Activated CD4-positive, alpha-beta memory T cell treated with anti-CD3 and anti-CD28 coated beads for 36 hours (primary cell): Measurements from ENCODE around the gene LPCAT1. TPM values are rescaled to one million over a fixed set of nuclear protein-coding genes. Genes with fewer than 3 reads are reported as not detected.
A peak's percentile ranks its signal among the peaks of the same experiment; 100 is the strongest.
"Not testable (repeated sequence)": the region's sequence is repeated elsewhere in the genome, so short reads cannot be mapped to it uniquely, and the experiment has no call there.

ENCODE experiments used
- CTCF ChIA-PET: fragments of 350-600 bp; sonication (Branson Sonifier 250); formaldehyde crosslinking; loops from one replicate; lab custom pipeline; 2021; ENCODE audit warnings: antibody characterized with exemption, inconsistent platforms; lab: Charles Lee
- POLR2A ChIA-PET: fragments of 350-600 bp; sonication (Branson Sonifier 250); formaldehyde crosslinking; loops from one replicate; lab custom pipeline; 2021; ENCODE audit warnings: antibody characterized with exemption; lab: Charles Lee
- DNase-seq: peaks from one replicate; pipeline ENCODE4 v3.0.0-alpha.2; 2020
- H3K27ac Mint-ChIP-seq: one replicate; pipeline ENCODE4 v1.8.0; 2021; ENCODE audit warnings: mixed read lengths
- H3K27me3 Mint-ChIP-seq: one replicate; pipeline ENCODE4 v1.8.0; 2021; ENCODE audit warnings: mixed read lengths
- H3K36me3 Mint-ChIP-seq: one replicate; pipeline ENCODE4 v1.8.0; 2021; ENCODE audit warnings: mixed read lengths
- H3K4me1 Mint-ChIP-seq: one replicate; pipeline ENCODE4 v1.8.0; 2021; ENCODE audit warnings: low read depth, mixed read lengths
- H3K4me3 Mint-ChIP-seq: one replicate; pipeline ENCODE4 v1.8.0; 2021; ENCODE audit warnings: mild to moderate bottlenecking, mixed read lengths
- H3K9me3 Mint-ChIP-seq: one replicate; pipeline ENCODE4 v1.8.0; 2021; ENCODE audit warnings: mixed read lengths
- intact Hi-C: fragments of 100-400 bp; cut with micrococcal nuclease; formaldehyde crosslinking; loops from one replicate; pipeline ENCODE4 v1.15.1; 2023
- total RNA-seq, 2 experiments: library from RNA; stranded (reverse); gene quantifications; one replicate each; pipeline ENCODE4 v1.2.3, GENCODE V29; 2021

The LPCAT1 gene
- total RNA-seq, 2 experiments from 2014 or later: 48.4 to 51.4 TPM

GRCh38 chr5:1507457-1507856, 16.3 kb downstream of the LPCAT1 start:
- Mint-ChIP-seq H3K4me1 (peaks cover 32% of the 10 kb centered on the region), H3K36me3 (peaks cover 8% of the 10 kb centered on the region), H3K4me3 (no peak overlapping the region), H3K27me3 (no peaks in the 10 kb centered on the region), H3K9me3 (no peaks in the 10 kb centered on the region), H3K27ac (no peak overlapping the region)
- intact Hi-C loops: no loop called here
- CTCF ChIA-PET: no interaction called here
- no peak for DNase-seq
- POLR2A ChIA-PET: no interaction called here

GRCh38 chr5:1507014-1507375, 16.8 kb downstream of the LPCAT1 start:
- Mint-ChIP-seq H3K27me3 (no peaks in the 10 kb centered on the region), H3K27ac (no peak overlapping the region), H3K9me3 (no peaks in the 10 kb centered on the region), H3K36me3 (peaks cover 8% of the 10 kb centered on the region), H3K4me1 (peaks cover 32% of the 10 kb centered on the region), H3K4me3 (no peak overlapping the region)
- no peak for DNase-seq
- POLR2A ChIA-PET: interaction anchor here (1.6 kb wide), 1 partner anchor 18 kb away, joined by 3 read pairs; no protein-coding TSS in a partner anchor
- intact Hi-C loops: no loop called here
- CTCF ChIA-PET: no interaction called here

GRCh38 chr5:1506242-1507013, 17.3 kb downstream of the LPCAT1 start:
- H3K27ac Mint-ChIP-seq: no peak overlapping the region
- intact Hi-C loops: no loop called here
- H3K4me3 Mint-ChIP-seq: no peak overlapping the region
- H3K9me3 Mint-ChIP-seq: no peaks in the 10 kb centered on the region
- H3K36me3 Mint-ChIP-seq: peaks cover 7% of the 10 kb centered on the region
- CTCF ChIA-PET: no interaction called here
- H3K27me3 Mint-ChIP-seq: no peaks in the 10 kb centered on the region
- POLR2A ChIA-PET: interaction anchor here (1.0 to 1.6 kb wide), 2 partner anchors 17 to 30 kb away, joined by 3 to 4 read pairs; no protein-coding TSS in a partner anchor
- H3K4me1 Mint-ChIP-seq: peaks cover 32% of the 10 kb centered on the region
- DNase-seq: no peak

DNA sequence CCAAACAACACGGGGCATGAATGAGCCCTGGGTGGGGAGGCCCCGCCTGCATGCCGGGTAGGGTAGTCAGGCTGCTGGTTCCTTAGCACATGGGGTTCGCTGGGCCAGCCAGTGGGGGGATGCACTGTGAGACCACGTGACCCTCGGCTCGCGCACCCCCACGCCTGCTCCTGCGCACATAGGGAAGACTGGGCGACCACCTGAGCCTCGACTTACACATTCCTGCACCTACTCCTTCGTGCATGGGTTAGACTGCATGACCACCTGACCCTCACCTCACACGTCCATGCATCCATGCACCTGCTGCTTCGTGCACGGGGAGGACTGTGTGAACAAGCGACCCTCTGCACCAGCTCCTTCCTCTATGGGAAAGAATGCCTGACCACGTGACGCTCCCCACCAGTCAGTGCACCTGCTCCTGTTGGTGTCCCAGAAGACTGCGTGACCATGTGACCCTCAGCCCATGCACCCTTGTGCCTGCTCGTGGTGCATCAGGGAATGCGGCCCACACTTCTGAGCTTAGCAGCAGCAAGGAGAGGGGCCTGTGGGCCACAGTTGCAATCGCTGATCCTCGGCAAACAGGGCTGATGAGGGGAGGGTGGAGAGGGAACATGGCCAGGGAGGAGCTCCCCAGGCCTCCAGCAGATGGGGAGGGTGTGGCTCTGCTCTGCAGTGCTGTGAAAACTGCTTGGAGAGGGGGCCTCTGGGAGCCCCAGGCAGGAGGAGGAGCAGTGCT, 18.1 kb downstream of the LPCAT1 start:
- intact Hi-C loops: no loop called here
- no peak for DNase-seq
- POLR2A ChIA-PET: interaction anchor here (1.0 to 1.6 kb wide), 2 partner anchors 16 to 31 kb away, joined by 3 to 4 read pairs; no protein-coding TSS in a partner anchor
- no peak overlapping the region for H3K27ac Mint-ChIP-seq
- H3K9me3 Mint-ChIP-seq: no peaks in the 10 kb centered on the region
- no peaks in the 10 kb centered on the region for H3K27me3 Mint-ChIP-seq
- H3K36me3 Mint-ChIP-seq: peaks cover 8% of the 10 kb centered on the region
- no peak overlapping the region for H3K4me3 Mint-ChIP-seq
- peaks cover 32% of the 10 kb centered on the region for H3K4me1 Mint-ChIP-seq
- CTCF ChIA-PET: no interaction called here

- POLR2A ChIA-PET, H3K36me3 Mint-ChIP-seq, CTCF ChIA-PET, H3K27me3 Mint-ChIP-seq, DNase-seq, H3K9me3 Mint-ChIP-seq, H3K4me3 Mint-ChIP-seq, intact Hi-C loops, H3K27ac Mint-ChIP-seq: not testable (repeated sequence)
- peaks cover 32% of the 10 kb centered on the region for H3K4me1 Mint-ChIP-seq
Observed at GRCh38 chr5:1505089-1505488, 18.7 kb downstream of the LPCAT1 start.

GRCh38 chr5:1504617-1505016, 19.1 kb downstream of the LPCAT1 start:
- Mint-ChIP-seq H3K4me3 (no peak overlapping the region), H3K36me3 (peaks cover 5% of the 10 kb centered on the region), H3K4me1 (peaks cover 32% of the 10 kb centered on the region), H3K9me3 (no peaks in the 10 kb centered on the region), H3K27ac (no peak overlapping the region), H3K27me3 (no peaks in the 10 kb centered on the region)
- no peak for DNase-seq
- ChIA-PET POLR2A (no interaction called here), CTCF (no interaction called here)
- intact Hi-C loops: no loop called here

DNA sequence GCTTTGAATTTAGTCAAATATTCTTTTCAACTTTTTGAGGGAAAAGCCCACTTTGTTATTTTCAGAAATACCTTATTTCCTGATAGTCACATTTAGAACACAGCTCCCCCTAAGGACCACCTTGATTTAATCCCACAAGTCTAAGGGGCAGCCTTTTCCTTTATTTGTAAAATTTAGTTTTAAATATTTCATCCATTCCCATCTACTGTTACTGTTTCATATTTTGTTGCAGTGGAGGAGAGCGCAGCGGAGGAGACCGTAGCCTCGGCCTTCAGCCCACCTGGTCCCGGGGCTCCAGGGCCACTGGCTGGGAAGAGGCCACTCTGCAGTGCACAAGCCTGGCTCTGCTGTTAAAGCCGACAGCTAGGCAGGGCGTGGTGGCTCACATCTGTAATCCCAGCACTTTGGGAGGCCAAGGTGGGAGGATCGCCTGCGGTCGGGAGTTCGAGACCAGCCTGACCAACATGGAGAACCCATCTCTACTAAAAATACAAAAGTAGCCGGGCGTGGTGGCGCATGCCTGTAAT, 19.6 kb downstream of the LPCAT1 start:
- H3K9me3 Mint-ChIP-seq: no peaks in the 10 kb centered on the region
- ChIA-PET CTCF (interaction anchor here (1.5 kb wide), 1 partner anchor 141 kb away, joined by 6 read pairs; no protein-coding TSS in a partner anchor), POLR2A (no interaction called here)
- no peak for DNase-seq
- intact Hi-C loops: no loop called here
- H3K4me1 Mint-ChIP-seq: peaks cover 32% of the 10 kb centered on the region
- peaks cover 4% of the 10 kb centered on the region for H3K36me3 Mint-ChIP-seq
- no peak overlapping the region for H3K4me3 Mint-ChIP-seq
- no peak overlapping the region for H3K27ac Mint-ChIP-seq
- no peaks in the 10 kb centered on the region for H3K27me3 Mint-ChIP-seq

DNA sequence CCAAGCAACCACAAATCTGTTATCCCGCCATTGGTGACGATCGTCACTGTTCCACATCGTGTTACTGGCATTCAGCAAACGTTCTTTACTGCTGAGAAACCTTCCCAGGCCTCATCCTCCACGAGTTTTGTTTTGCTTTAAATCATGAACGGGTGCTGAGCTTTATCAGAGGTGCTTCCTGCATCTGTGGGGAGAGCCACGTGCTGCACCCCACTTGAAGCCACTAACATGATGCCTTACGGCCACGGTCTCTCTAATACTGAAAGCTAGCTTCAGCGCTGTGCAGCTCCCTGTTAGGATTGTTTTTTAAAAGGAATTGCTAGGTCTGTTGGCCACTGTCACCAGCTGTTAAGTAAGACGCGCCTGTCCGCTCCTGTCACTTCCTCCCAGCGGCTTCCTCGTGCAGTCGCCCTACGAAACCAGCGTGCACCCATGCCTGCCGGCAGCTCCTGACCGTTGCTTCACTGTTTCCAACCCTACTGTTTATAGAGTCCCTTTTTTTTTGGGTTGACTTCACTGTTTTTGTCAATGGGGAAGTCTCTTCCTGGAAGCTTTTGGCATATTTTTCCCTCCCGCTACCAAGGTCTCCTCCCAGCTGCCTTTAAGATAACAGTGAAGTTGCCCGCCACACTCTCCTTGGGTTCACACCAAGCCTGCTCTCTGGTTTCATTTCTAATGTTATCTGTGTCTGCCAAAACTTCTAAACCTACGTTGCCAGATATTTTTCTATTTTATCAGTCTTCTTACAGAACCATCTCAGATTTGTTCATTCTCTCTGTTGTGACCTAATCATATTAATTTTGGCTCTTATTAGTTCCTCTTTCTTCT, 20.3 kb downstream of the LPCAT1 start:
- POLR2A ChIA-PET: no interaction called here

GRCh38 chr5:1502737-1503120, 21.0 kb downstream of the LPCAT1 start:
- H3K36me3 Mint-ChIP-seq: peaks cover 6% of the 10 kb centered on the region
- H3K4me3 Mint-ChIP-seq: no peak overlapping the region
- H3K27ac Mint-ChIP-seq: no peak overlapping the region
- ChIA-PET POLR2A (no interaction called here), CTCF (interaction anchor here (1.3 to 1.7 kb wide), 3 partner anchors 22 to 142 kb away, joined by 3 to 6 read pairs (median 4); no protein-coding TSS in a partner anchor)
- intact Hi-C loops: no loop called here
- no peaks in the 10 kb centered on the region for H3K27me3 Mint-ChIP-seq
- peaks cover 34% of the 10 kb centered on the region for H3K4me1 Mint-ChIP-seq
- DNase-seq: no peak
- H3K9me3 Mint-ChIP-seq: no peaks in the 10 kb centered on the region

More for the DNA sequence above, 20.3 kb downstream of the LPCAT1 start:
- DNase-seq: no peak
- intact Hi-C loops: no loop called here
- Mint-ChIP-seq H3K27me3 (no peaks in the 10 kb centered on the region), H3K36me3 (peaks cover 4% of the 10 kb centered on the region), H3K27ac (no peak overlapping the region), H3K9me3 (no peaks in the 10 kb centered on the region), H3K4me1 (peaks cover 34% of the 10 kb centered on the region), H3K4me3 (no peak overlapping the region)
- CTCF ChIA-PET: interaction anchor here (1.3 to 1.7 kb wide), 3 partner anchors 23 to 141 kb away, joined by 3 to 6 read pairs (median 4); no protein-coding TSS in a partner anchor

DNA sequence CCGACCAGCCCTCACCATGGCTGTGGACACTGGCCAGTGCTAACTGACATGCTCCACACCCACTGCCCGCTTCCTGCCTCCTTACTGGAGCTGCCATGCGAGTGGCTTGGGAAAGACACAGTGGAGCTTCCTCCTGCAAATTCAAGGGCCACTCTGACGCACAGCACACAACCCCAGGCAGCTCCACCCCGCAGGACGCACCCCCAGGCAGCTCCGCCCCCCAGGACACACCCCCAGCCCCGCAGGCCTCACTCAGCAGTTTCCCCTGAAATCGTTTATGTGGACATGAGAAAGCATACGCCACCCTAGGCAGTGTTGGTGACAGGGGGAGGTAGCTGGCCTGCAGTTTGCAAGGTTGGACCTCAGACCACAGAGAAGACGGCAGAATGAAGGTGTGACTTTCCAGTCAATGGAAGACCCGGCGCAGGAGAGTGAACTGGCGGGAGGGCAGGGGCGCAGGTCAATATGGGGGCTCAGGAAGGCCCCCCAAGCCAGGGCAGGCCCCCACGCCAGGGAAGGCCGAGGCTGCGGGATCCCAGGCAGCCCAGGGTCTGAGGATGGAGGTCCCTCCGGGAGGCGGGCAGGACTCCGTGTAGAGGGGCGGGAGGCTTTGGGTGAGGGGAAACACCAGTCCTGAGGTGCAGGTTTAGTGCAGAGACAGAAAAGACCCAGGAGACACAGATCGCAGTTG, 21.6 kb downstream of the LPCAT1 start:
- intact Hi-C loops: no loop called here
- Mint-ChIP-seq H3K27ac (no peak overlapping the region), H3K4me3 (no peak overlapping the region), H3K36me3 (peaks cover 6% of the 10 kb centered on the region), H3K4me1 (peaks cover 34% of the 10 kb centered on the region), H3K9me3 (no peaks in the 10 kb centered on the region), H3K27me3 (no peaks in the 10 kb centered on the region)
- POLR2A ChIA-PET: no interaction called here
- peak; percentile 41 for DNase-seq
- CTCF ChIA-PET: interaction anchor here (1.7 kb wide), 1 partner anchor 22 kb away, joined by 4 read pairs; no protein-coding TSS in a partner anchor

GRCh38 chr5:1501372-1502045, 22.3 kb downstream of the LPCAT1 start:
- peaks cover 10% of the 10 kb centered on the region for H3K36me3 Mint-ChIP-seq
- H3K4me1 Mint-ChIP-seq: peaks cover 36% of the 10 kb centered on the region
- DNase-seq: no peak
- ChIA-PET CTCF (interaction anchor here (1.7 kb wide), 1 partner anchor 21 kb away, joined by 4 read pairs; no protein-coding TSS in a partner anchor), POLR2A (no interaction called here)
- H3K4me3 Mint-ChIP-seq: no peak overlapping the region
- no peaks in the 10 kb centered on the region for H3K9me3 Mint-ChIP-seq
- H3K27me3 Mint-ChIP-seq: no peaks in the 10 kb centered on the region
- no peak overlapping the region for H3K27ac Mint-ChIP-seq
- intact Hi-C loops: no loop called here
